K562 (cell line): ENCODE results near the gene EFCAB5. TPM values are rescaled to one million over a fixed set of nuclear protein-coding genes. Genes with fewer than 3 reads are reported as not detected.

Experiments used
- AFF1 ChIP-seq, 2 experiments: fragments of 450-650 bp; IDR thresholded peaks; 2 replicates each; pipeline ENCODE4 v1.6.1; 2018; ENCODE audit warnings: mild to moderate bottlenecking in 2 of 2, low read depth in 1 of 2; ENCODE audit not compliant: partially characterized antibody in 2 of 2
- NEUROD1 ChIP-seq: fragments of 150-350 bp; IDR thresholded peaks from 2 replicates; pipeline ENCODE4 v1.6.1; 2014; ENCODE audit warnings: borderline replicate concordance, low read length, low read depth; ENCODE audit not compliant: partially characterized antibody
- NR0B1 ChIP-seq: fragments of 450-650 bp; IDR thresholded peaks from one replicate; pipeline ENCODE4 v1.6.1; 2018; ENCODE audit warnings: mild to moderate bottlenecking, moderate library complexity; ENCODE audit not compliant: partially characterized antibody
- PHF20 ChIP-seq: fragments of 450-650 bp; IDR thresholded peaks from 2 replicates; pipeline ENCODE4 v1.6.1; 2018; ENCODE audit not compliant: partially characterized antibody
- ZBTB17 ChIP-seq: fragments of 450-650 bp; formaldehyde crosslinking; IDR thresholded peaks from 2 replicates; pipeline ENCODE4 v1.4.0; 2020; ENCODE audit warnings: mild to moderate bottlenecking
- ZNF175 ChIP-seq: fragments of 200-800 bp; sonication (Bioruptor generic); IDR thresholded peaks from 2 replicates; pipeline ENCODE4 v1.6.1; 2016; ENCODE audit warnings: low read depth, mild to moderate bottlenecking, missing genetic modification characterization, missing compliant biosample characterization
- polyA plus RNA-seq, 8 experiments: library from polyadenylated mRNA; depleted of rRNA in 4 of 8; stranded (reverse) in 5 of 8; unstranded in 3 of 8; fragments of >200 nt; fragmentation: Nextera tagmentation in 2 of 8; fragmentation: Illumina TruSeq in 1 of 8; extraction: Ambion mirVana in 2 of 8; extraction: Trizol in 1 of 8; gene quantifications; 2 replicates each; pipeline versions ENCODE4 v1.2.1 to v1.2.3, GENCODE V29; 2011 to 2014; ENCODE audit warnings: inconsistent platforms in 1 of 8, missing spikeins in 1 of 8
- total RNA-seq, 7 experiments: library from RNA; depleted of rRNA in 6 of 7; stranded (reverse); fragments of >200 nt in 6 of 7; fragmentation: Illumina TruSeq in 2 of 7; extraction: Trizol in 2 of 7; gene quantifications; 2 replicates each; pipeline versions ENCODE4 v1.2.1 to v1.2.3, GENCODE V29; 2011 to 2021; ENCODE audit warnings: low replicate concordance in 1 of 7

The EFCAB5 gene
- total and polyA plus RNA-seq, 9 of the 15 experiments (the other 6 are each of a cell fraction or from before 2014, with no cell fraction given): 0.06 to 0.11 TPM; not detected in 7

GRCh38 chr17:29936724-29937123 lies 4.7 kb upstream of the EFCAB5 start (continued):
- TF ChIP-seq NR0B1 (no peak), ZBTB17 (CRISPR knock-in tag) (no peak), NEUROD1 (no peak), ZNF175 (no peak), PHF20 (no peak), AFF1 (IDR thresholded peaks at IDR 0.05; ENCODE audit: low read depth in 1 of 2, partially characterized antibody in 2 of 2) (no peak)
